ENCODE data around the gene WDFY3. TPM values are rescaled to one million over a fixed set of nuclear protein-coding genes. Genes with fewer than 3 reads are reported as not detected.
"Not testable (repeated sequence)": the region's sequence is repeated elsewhere in the genome, so short reads cannot be mapped to it uniquely, and the experiment has no call there.

Gene WDFY3
- total and polyA plus RNA-seq, 2 experiments from 2014 or later: 3.1 to 45.6 TPM

DNA sequence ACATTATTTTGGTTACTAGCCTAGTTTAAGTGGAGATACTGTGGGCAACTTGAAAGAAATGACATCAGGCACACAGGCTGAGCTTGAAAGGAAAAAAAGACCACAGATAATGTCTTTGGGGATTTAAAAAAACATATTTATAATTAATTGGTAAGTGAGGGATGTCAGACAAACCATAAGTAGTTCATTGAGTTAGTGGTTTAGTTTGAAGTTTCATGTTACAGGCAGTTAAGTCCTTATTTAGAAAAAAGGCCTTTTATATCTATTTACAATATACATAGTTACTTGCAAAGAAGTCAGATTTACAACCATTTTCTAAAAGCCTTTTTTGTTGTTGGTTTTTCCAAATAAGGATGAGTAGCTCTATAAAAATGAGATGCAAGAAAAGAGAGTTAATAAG lies 294.3 kb downstream of the WDFY3 start:
- Histone ChIP-seq H3K9me2 (ENCODE audit: insufficient read depth) (no peaks in the 10 kb centered on the region), H3K4me1 (ENCODE audit: insufficient read depth) (peaks cover 15% of the 10 kb centered on the region), H3K27ac (no peak overlapping the region), H3K27me3 (replicated peaks; ENCODE audit: insufficient read depth) (no peaks in the 10 kb centered on the region), H3K36me3 (ENCODE audit: low read depth) (peaks cover 64% of the 10 kb centered on the region), H2AFZ (no peak overlapping the region), H3K4me2 (ENCODE audit: unreplicated experiment) (no peak overlapping the region), H3K79me2 (ENCODE audit: insufficient read depth) (no peaks in the 10 kb centered on the region), H3F3A (ENCODE audit: insufficient read depth) (peaks cover 17% of the 10 kb centered on the region), H3K4me3 (no peak overlapping the region), H4K20me1 (ENCODE audit: insufficient read depth) (no peaks in the 10 kb centered on the region), H3K9me3 (ENCODE audit: low read depth) (no peaks in the 10 kb centered on the region), H3K9ac (no peak overlapping the region)
- in situ Hi-C loops (cut with MboI): no loop called here
- DNase-seq: no peak
- TF ChIP-seq EZH2phosphoT487 (IDR thresholded peaks at IDR 0.05; ENCODE audit: insufficient read depth, low read depth): no peak
- TF ChIP-seq EZH2 (IDR thresholded peaks at IDR 0.05; ENCODE audit: insufficient read depth, poor library complexity, severe bottlenecking): no peak

DNA sequence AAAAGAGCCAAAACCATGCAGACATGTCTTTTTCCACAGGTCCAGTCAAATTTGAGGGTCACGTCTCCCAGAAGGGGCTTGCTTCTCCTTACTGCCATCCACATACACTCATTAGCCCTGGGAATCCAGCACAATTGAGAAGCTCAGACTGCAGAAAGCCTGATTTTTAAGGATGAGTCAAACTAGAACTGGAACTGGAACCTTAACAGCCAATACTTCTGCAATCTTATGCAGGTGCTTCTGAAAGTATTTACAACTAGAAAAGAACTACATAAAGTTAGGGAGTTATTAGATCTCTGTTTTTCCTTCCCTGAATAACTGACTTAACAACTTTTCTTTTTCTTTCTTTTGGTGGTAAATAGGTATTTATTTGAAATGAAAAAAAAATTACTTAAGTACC lies 297.3 kb downstream of the WDFY3 start:
- TF ChIP-seq EZH2 (IDR thresholded peaks at IDR 0.05; ENCODE audit: insufficient read depth, poor library complexity, severe bottlenecking): no peak
- no peak for TF ChIP-seq EZH2phosphoT487 (IDR thresholded peaks at IDR 0.05; ENCODE audit: insufficient read depth, low read depth)
- WGBS, 2 experiments (ENCODE audit: low coverage in 1 of 2, low lambda C conversion rate in 2 of 2, missing lambda C conversion rate in 2 of 2): 100% methylated on average over 1 of the region's 1 CpG
- in situ Hi-C loops (cut with MboI): no loop called here
- no peaks in the 10 kb centered on the region for H3K9me2 ChIP-seq (ENCODE audit: insufficient read depth)
- H3K4me2 ChIP-seq (ENCODE audit: unreplicated experiment): no peak overlapping the region
- peaks cover 14% of the 10 kb centered on the region for H3K4me1 ChIP-seq (ENCODE audit: insufficient read depth)
- H3K9me3 ChIP-seq (ENCODE audit: low read depth): no peaks in the 10 kb centered on the region
- H3K27me3 ChIP-seq (replicated peaks; ENCODE audit: insufficient read depth): no peaks in the 10 kb centered on the region
- no peaks in the 10 kb centered on the region for H3K79me2 ChIP-seq (ENCODE audit: insufficient read depth)
- H3K4me3 ChIP-seq: no peak overlapping the region
- no peaks in the 10 kb centered on the region for H4K20me1 ChIP-seq (ENCODE audit: insufficient read depth)
- DNase-seq: no peak
- H3K36me3 ChIP-seq (ENCODE audit: low read depth): peaks cover 54% of the 10 kb centered on the region
- no peak overlapping the region for H3K27ac ChIP-seq
- H3K9ac ChIP-seq: no peak overlapping the region
- no peak overlapping the region for H2AFZ ChIP-seq
- H3F3A ChIP-seq (ENCODE audit: insufficient read depth): peaks cover 17% of the 10 kb centered on the region

- Histone ChIP-seq H3K4me3 (no peak overlapping the region), H3K4me2 (ENCODE audit: unreplicated experiment) (no peak overlapping the region), H3K9me3 (ENCODE audit: low read depth) (no peaks in the 10 kb centered on the region), H3K27ac (no peak overlapping the region), H3K9ac (no peak overlapping the region), H3K4me1 (ENCODE audit: insufficient read depth) (no peaks in the 10 kb centered on the region), H4K20me1 (ENCODE audit: insufficient read depth) (no peaks in the 10 kb centered on the region), H3K36me3 (ENCODE audit: low read depth) (peaks cover 40% of the 10 kb centered on the region), H2AFZ (no peak overlapping the region), H3K79me2 (ENCODE audit: insufficient read depth) (no peaks in the 10 kb centered on the region), H3F3A (ENCODE audit: insufficient read depth) (no peaks in the 10 kb centered on the region), H3K27me3 (replicated peaks; ENCODE audit: insufficient read depth) (no peaks in the 10 kb centered on the region), H3K9me2 (ENCODE audit: insufficient read depth) (no peaks in the 10 kb centered on the region)
- TF ChIP-seq EZH2 (IDR thresholded peaks at IDR 0.05; ENCODE audit: insufficient read depth, poor library complexity, severe bottlenecking): no peak
- no peak for TF ChIP-seq EZH2phosphoT487 (IDR thresholded peaks at IDR 0.05; ENCODE audit: insufficient read depth, low read depth)
- DNase-seq: no peak
- WGBS, 2 experiments (ENCODE audit: low coverage in 1 of 2, low lambda C conversion rate in 2 of 2, missing lambda C conversion rate in 2 of 2): 100% methylated on average over 1 of the region's 1 CpG
- in situ Hi-C loops (cut with MboI): no loop called here
Observed at GRCh38 chr4:84666439-84666838, 300.1 kb downstream of the WDFY3 start.

GRCh38 chr4:84664767-84665166 lies 301.7 kb downstream of the WDFY3 start:
- H3K27me3 ChIP-seq (replicated peaks; ENCODE audit: insufficient read depth); in situ Hi-C loops (cut with MboI); H2AFZ ChIP-seq; H3K4me1 ChIP-seq (ENCODE audit: insufficient read depth); H4K20me1 ChIP-seq (ENCODE audit: insufficient read depth); H3K27ac ChIP-seq; DNase-seq; H3F3A ChIP-seq (ENCODE audit: insufficient read depth); H3K9me3 ChIP-seq (ENCODE audit: low read depth); H3K4me3 ChIP-seq; H3K9me2 ChIP-seq (ENCODE audit: insufficient read depth); H3K79me2 ChIP-seq (ENCODE audit: insufficient read depth); H3K4me2 ChIP-seq (ENCODE audit: unreplicated experiment); H3K9ac ChIP-seq: not testable (repeated sequence)
- peaks cover 25% of the 10 kb centered on the region for H3K36me3 ChIP-seq (ENCODE audit: low read depth)
- WGBS, 2 experiments (ENCODE audit: low coverage in 1 of 2, low lambda C conversion rate in 2 of 2, missing lambda C conversion rate in 2 of 2): 98 to 100% methylated on average over 8 to 18 of the region's 19 CpGs

GRCh38 chr4:84661191-84661939 lies 305.1 kb downstream of the WDFY3 start:
- Histone ChIP-seq H3K4me1 (ENCODE audit: insufficient read depth) (no peaks in the 10 kb centered on the region), H3K9ac (no peak overlapping the region), H3K4me2 (ENCODE audit: unreplicated experiment) (no peak overlapping the region), H3K27me3 (replicated peaks; ENCODE audit: insufficient read depth) (no peaks in the 10 kb centered on the region), H3K79me2 (ENCODE audit: insufficient read depth) (no peaks in the 10 kb centered on the region), H2AFZ (no peak overlapping the region), H3K36me3 (ENCODE audit: low read depth) (no peaks in the 10 kb centered on the region), H3K9me3 (ENCODE audit: low read depth) (no peaks in the 10 kb centered on the region), H4K20me1 (ENCODE audit: insufficient read depth) (no peaks in the 10 kb centered on the region), H3K9me2 (ENCODE audit: insufficient read depth) (no peaks in the 10 kb centered on the region), H3K4me3 (no peak overlapping the region), H3F3A (ENCODE audit: insufficient read depth) (no peaks in the 10 kb centered on the region), H3K27ac (no peak overlapping the region)
- TF ChIP-seq EZH2phosphoT487 (IDR thresholded peaks at IDR 0.05; ENCODE audit: insufficient read depth, low read depth) (no peak), EZH2 (IDR thresholded peaks at IDR 0.05; ENCODE audit: insufficient read depth, poor library complexity, severe bottlenecking) (no peak)
- in situ Hi-C loops (cut with MboI): no loop called here
- no peak for DNase-seq
- WGBS, 2 experiments (ENCODE audit: low coverage in 1 of 2, low lambda C conversion rate in 2 of 2, missing lambda C conversion rate in 2 of 2): 74 to 80% methylated on average over 4 of the region's 4 CpGs

Measured in GM23248 (cell line).